Endothelial cell of umbilical vein (primary cell): Measurements from ENCODE around the gene SMG9. TPM values are rescaled to one million over a fixed set of nuclear protein-coding genes. Genes with fewer than 3 reads are reported as not detected.
"Not testable (repeated sequence)": the region's sequence is repeated elsewhere in the genome, so short reads cannot be mapped to it uniquely, and the experiment has no call there.

ENCODE experiments used
- BruUV-seq: library from RNA; stranded (reverse); fragments of 400-500 nt; replicated peaks from 2 replicates; lab custom pipeline; 2021; lab: Mats Ljungman, UMichigan
- CTCF ChIA-PET: fragments of 300-600, 350-600 bp; sonication (Branson Sonifier 250); formaldehyde crosslinking; loops from one replicate; lab custom pipeline; 2021; ENCODE audit warnings: antibody characterized with exemption, inconsistent platforms; lab: Charles Lee
- POLR2A ChIA-PET: fragments of 300-600, 350-600 bp; sonication (Branson Sonifier 250); formaldehyde crosslinking; loops from one replicate; lab custom pipeline; 2021; ENCODE audit warnings: antibody characterized with exemption, inconsistent platforms; lab: Charles Lee
- DNase-seq: peaks from one replicate; pipeline ENCODE4 v3.0.0-alpha.2; 2011; ENCODE audit warnings: low read depth, low spot score
- FAIRE-seq: peaks from 2 replicates; lab custom pipeline; 2011; peaks lifted over from hg19 to GRCh38; lab: Jason Lieb, UNC
- H2AFZ ChIP-seq: 2 replicates; pipeline ENCODE4 v1.6.0; 2012; ENCODE audit warnings: low read depth, low read length, control low read depth, inconsistent platforms
- H3K27ac ChIP-seq: 2 replicates; pipeline ENCODE4 v1.5.1; 2011; ENCODE audit warnings: low read depth, mild to moderate bottlenecking, control low read depth, low read length, moderate library complexity; ENCODE audit not compliant: insufficient read depth
- H3K27me3 ChIP-seq, 2 experiments: 2 replicates each; pipeline versions ENCODE4 v1.6.0 to v1.6.1; 2011; ENCODE audit warnings: low read length in 2 of 2, mixed read lengths in 1 of 2; ENCODE audit not compliant: control insufficient read depth in 2 of 2, insufficient read depth in 2 of 2
- H3K36me3 ChIP-seq, 2 experiments: 2 replicates in 1 of 2; 3 replicates in 1 of 2; pipeline ENCODE4 v1.5.1; 2011; ENCODE audit warnings: low read length in 2 of 2, mild to moderate bottlenecking in 1 of 2, moderate library complexity in 1 of 2; ENCODE audit not compliant: control insufficient read depth in 2 of 2, insufficient read depth in 2 of 2; ENCODE audit errors: extremely low read depth in 1 of 2
- H3K4me1 ChIP-seq: 3 replicates; pipeline ENCODE4 v1.5.1; 2011; ENCODE audit warnings: mild to moderate bottlenecking, low read length; ENCODE audit not compliant: control insufficient read depth, insufficient read depth; ENCODE audit errors: extremely low read depth
- H3K4me2 ChIP-seq: 2 replicates; pipeline ENCODE4 v1.6.1; 2011; ENCODE audit warnings: low read length, control low read depth, mixed read lengths; ENCODE audit not compliant: insufficient read depth
- H3K4me3 ChIP-seq, 3 experiments: fragments of 200-600 bp in 1 of 3; sonication (generic), shearing (Covaris generic) in 1 of 3; replicated peaks in 1 of 3; 2 replicates each; pipeline ENCODE4 v1.5.1; 2011 to 2016; ENCODE audit warnings: control low read depth in 3 of 3, low read length in 3 of 3, mild to moderate bottlenecking in 2 of 3, inconsistent platforms in 1 of 3, low read depth in 1 of 3, moderate library complexity in 1 of 3; ENCODE audit not compliant: insufficient read depth in 1 of 3
- H3K79me2 ChIP-seq: 2 replicates; pipeline ENCODE4 v1.6.0; 2012; ENCODE audit warnings: low read length, inconsistent platforms; ENCODE audit not compliant: control insufficient read depth, insufficient read depth
- H3K9ac ChIP-seq: replicated peaks from 2 replicates; pipeline ENCODE3; 2011; ENCODE audit warnings: low read length, control low read depth; ENCODE audit not compliant: insufficient read depth; ENCODE audit errors: extremely low read depth
- H3K9me1 ChIP-seq: replicated peaks from 3 replicates; pipeline ENCODE4 v1.6.0; 2011; ENCODE audit warnings: mild to moderate bottlenecking, low read length; ENCODE audit not compliant: control insufficient read depth, insufficient read depth; ENCODE audit errors: extremely low read depth
- H3K9me3 ChIP-seq: replicated peaks from 2 replicates; pipeline ENCODE4 v1.5.1; 2012; ENCODE audit warnings: low read length, inconsistent platforms; ENCODE audit not compliant: control insufficient read depth, insufficient read depth
- H4K20me1 ChIP-seq: replicated peaks from 2 replicates; pipeline ENCODE3; 2011; ENCODE audit warnings: mild to moderate bottlenecking, low read length; ENCODE audit not compliant: control insufficient read depth, insufficient read depth; ENCODE audit errors: extremely low read depth
- CTCF ChIP-seq, 2 donors: IDR thresholded peaks; 1 replicate in 1 of 2; 2 replicates in 1 of 2; pipeline ENCODE4 v1.5.1; 2011; ENCODE audit warnings: low read length in 2 of 2, mild to moderate bottlenecking in 2 of 2, moderate library complexity in 2 of 2, control low read depth in 1 of 2, inconsistent platforms in 1 of 2, low read depth in 1 of 2; ENCODE audit not compliant: insufficient read depth in 1 of 2; ENCODE audit errors: extremely low read depth in 1 of 2
- EZH2 ChIP-seq: IDR thresholded peaks from 2 replicates; pipeline ENCODE4 v1.6.1; 2012; ENCODE audit warnings: borderline replicate concordance, low read depth, mild to moderate bottlenecking, moderate library complexity, low read length, inconsistent platforms; ENCODE audit not compliant: severe bottlenecking
- FOS ChIP-seq: IDR thresholded peaks from 2 replicates; pipeline ENCODE4 v1.6.1; 2011; ENCODE audit warnings: mild to moderate bottlenecking, low read length, moderate library complexity, borderline replicate concordance; ENCODE audit not compliant: insufficient read depth
- GATA2 ChIP-seq: IDR thresholded peaks from 2 replicates; pipeline ENCODE4 v1.7.0; 2011; ENCODE audit warnings: low read depth, mild to moderate bottlenecking, moderate library complexity, mixed read lengths, low read length; ENCODE audit not compliant: insufficient read length, insufficient read depth
- JUN ChIP-seq: IDR thresholded peaks from 2 replicates; pipeline ENCODE4 v1.6.1; 2011; ENCODE audit warnings: borderline replicate concordance, low read depth; ENCODE audit not compliant: insufficient read length, insufficient read depth
- MAX ChIP-seq: IDR thresholded peaks from 2 replicates; pipeline ENCODE4 v1.6.1; 2011; ENCODE audit not compliant: insufficient read depth, insufficient read length
- MYC ChIP-seq: IDR thresholded peaks from one replicate; pipeline ENCODE4 v1.6.1; 2011; ENCODE audit warnings: mild to moderate bottlenecking, low read depth, low read length
- POLR2A ChIP-seq: IDR thresholded peaks from 2 replicates; pipeline ENCODE4 v1.6.1; 2012; ENCODE audit warnings: low read depth, mild to moderate bottlenecking, control low read depth, low read length
- POLR2AphosphoS5 ChIP-seq: IDR thresholded peaks from 2 replicates; pipeline ENCODE4 v1.6.1; 2012; ENCODE audit warnings: low read depth, mild to moderate bottlenecking, control low read depth, low read length, moderate library complexity; ENCODE audit not compliant: insufficient read depth
- dilution Hi-C: fragments of 300-500 bp; cut with MboI; formaldehyde crosslinking; loops from one replicate; pipeline ENCODE4 v1.15.0; 2019; ENCODE audit warnings: low sequenced_read_pairs; ENCODE audit not compliant: extremely low pct_ligation_motif_present
- intact Hi-C: fragments of 100-400 bp; cut with micrococcal nuclease; formaldehyde crosslinking; loops from one replicate; pipeline ENCODE4 v1.10.0; 2022
- polyA plus RNA-seq, 4 experiments: library from polyadenylated mRNA; depleted of rRNA in 3 of 4; stranded (reverse) in 3 of 4; unstranded in 1 of 4; fragments of >200 nt; gene quantifications; 2 replicates each; pipeline versions ENCODE4 v1.2.1 to v1.2.3, GENCODE V29; 2011 to 2012; ENCODE audit warnings: missing spikeins in 1 of 4
- total RNA-seq: library from RNA; stranded (reverse); gene quantifications from 2 replicates; pipeline ENCODE4 v1.2.3, GENCODE V29; 2021

The SMG9 gene
- total and polyA plus RNA-seq, 2 donors (not counting 3 experiments of a cell fraction or from before 2014, with no cell fraction given): 25.5 to 45.0 TPM

- peaks cover 0 to 3% of the 10 kb centered on the region in 2 experiments for H3K27me3 ChIP-seq
- FAIRE-seq: no peak
- TF ChIP-seq MYC (no peak), GATA2 (no peak), JUN (no peak), CTCF (IDR thresholded peaks at IDR 0.05; ENCODE audit: extremely low read depth in 1 of 2, insufficient read depth in 1 of 2, low read depth in 1 of 2, low read length in 2 of 2) (no peak), POLR2AphosphoS5 (no peak), POLR2A (no peak), EZH2 (no peak), FOS (no peak), MAX (no peak)
- no peak overlapping the region for H3K9ac ChIP-seq
- dilution Hi-C loops (no loop called here), intact Hi-C loops (no loop called here)
- BruUV-seq: no TSS peak
- H3K4me1 ChIP-seq: peaks cover 25% of the 10 kb centered on the region
- H4K20me1 ChIP-seq: no peaks in the 10 kb centered on the region
- no peak overlapping the region for H3K4me3 ChIP-seq
- H3K79me2 ChIP-seq: no peaks in the 10 kb centered on the region
- no peak for DNase-seq
- ChIA-PET CTCF (interaction anchor here (1.3 to 6.8 kb wide), 8 partner anchors 9 to 54 kb away, joined by 3 to 114 read pairs (median 10); partner anchors contain the start of gene SMG9), POLR2A (no interaction called here)
- no peaks in the 10 kb centered on the region for H3K36me3 ChIP-seq
- H2AFZ ChIP-seq: no peak overlapping the region
- no peak overlapping the region for H3K4me2 ChIP-seq
- H3K27ac ChIP-seq: no peak overlapping the region
- no peaks in the 10 kb centered on the region for H3K9me3 ChIP-seq
- no peaks in the 10 kb centered on the region for H3K9me1 ChIP-seq
Measured at GRCh38 chr19:43775299-43775890, 20.6 kb upstream of the SMG9 start.

GRCh38 chr19:43774940-43775258 is 20.1 kb upstream of the SMG9 start:
- DNase-seq: not testable (repeated sequence)

More at GRCh38 chr19:43774940-43775258, 20.1 kb upstream of the SMG9 start:
- Histone ChIP-seq H2AFZ (peak overlapping the region; percentile 79), H3K4me1 (peaks cover 25% of the 10 kb centered on the region)
- H3K36me3 ChIP-seq, BruUV-seq, H4K20me1 ChIP-seq, H3K27ac ChIP-seq, H3K9me1 ChIP-seq, H3K79me2 ChIP-seq, POLR2A ChIA-PET, H3K4me2 ChIP-seq, H3K4me3 ChIP-seq, H3K9ac ChIP-seq, FAIRE-seq, dilution Hi-C loops, H3K27me3 ChIP-seq, H3K9me3 ChIP-seq: not testable (repeated sequence)
- CTCF ChIA-PET: interaction anchor here (0.9 to 6.8 kb wide), 22 partner anchors 8 to 106 kb away, joined by 3 to 114 read pairs (median 6); partner anchors contain the start of gene SMG9
- intact Hi-C loops: loop anchor here (1.0 kb wide), 2 partner anchors 9 to 30 kb away; no protein-coding TSS in a partner anchor
